GM19238 (cell line): ENCODE data around the gene KPNA6.
"Not testable (repeated sequence)": the region's sequence is repeated elsewhere in the genome, so short reads cannot be mapped to it uniquely, and the experiment has no call there.

Experiments
- DNase-seq: peaks from one replicate; pipeline ENCODE4 v3.0.0; 2011; ENCODE audit warnings: low spot score; ENCODE audit not compliant: insufficient read length

KPNA6 gene

GRCh38 chr1:32107742-32108661 lies at the start of gene KPNA6:
Gene KPNA6, plus strand, starts transcription at chr1:32108056. Its CDS starts 75 bp downstream, at chr1:32108131.
- peak; percentile 64 for DNase-seq

- no peak for DNase-seq
Measured at GRCh38 chr1:32060914-32061313, 46.9 kb upstream of the KPNA6 start.

GRCh38 chr1:32062867-32063230 lies 45.0 kb upstream of the KPNA6 start:
- DNase-seq, result no peak

GRCh38 chr1:32063261-32063681 lies 44.6 kb upstream of the KPNA6 start:
- no peak for DNase-seq

- DNase-seq, result not testable (repeated sequence)
Measured at GRCh38 chr1:32065613-32066488, 42.0 kb upstream of the KPNA6 start.

GRCh38 chr1:32066489-32066873 lies 41.4 kb upstream of the KPNA6 start:
- DNase-seq, result no peak

- no peak for DNase-seq
Measured at GRCh38 chr1:32068957-32069588, 38.8 kb upstream of the KPNA6 start.

GRCh38 chr1:32071758-32072621 lies 35.9 kb upstream of the KPNA6 start:
- DNase-seq, result no peak

- peak; percentile 92 for DNase-seq
Measured at GRCh38 chr1:32072622-32073298, 35.1 kb upstream of the KPNA6 start, which contains the start of gene TMEM39B. Gene TMEM39B, plus strand, starts transcription at chr1:32072939. Its CDS starts 109 bp downstream, at chr1:32073048.

- DNase-seq, result no peak
Measured at GRCh38 chr1:32073299-32074229, 34.3 kb upstream of the KPNA6 start.

GRCh38 chr1:32074841-32075240 lies 33.0 kb upstream of the KPNA6 start:
- DNase-seq, result no peak

- no peak for DNase-seq
Measured at GRCh38 chr1:32077451-32077850, 30.4 kb upstream of the KPNA6 start.

- no peak for DNase-seq
Measured at GRCh38 chr1:32082022-32082421, 25.8 kb upstream of the KPNA6 start.

- not testable (repeated sequence) for DNase-seq
Measured at GRCh38 chr1:32086381-32086780, 21.5 kb upstream of the KPNA6 start.

- no peak for DNase-seq
Measured at GRCh38 chr1:32091176-32091575, 16.7 kb upstream of the KPNA6 start.

GRCh38 chr1:32091591-32091990 lies 16.3 kb upstream of the KPNA6 start:
- no peak for DNase-seq

- DNase-seq, result no peak
Measured at GRCh38 chr1:32094746-32095521, 12.9 kb upstream of the KPNA6 start.

- no peak for DNase-seq
Measured at GRCh38 chr1:32099426-32099825, 8.4 kb upstream of the KPNA6 start.
